Measurements from ENCODE around the gene CRAT. TPM values are rescaled to one million over a fixed set of nuclear protein-coding genes. Genes with fewer than 3 reads are reported as not detected.

Gene CRAT
- total RNA-seq, 1 experiment from 2014 or later = 47.9 TPM

DNA sequence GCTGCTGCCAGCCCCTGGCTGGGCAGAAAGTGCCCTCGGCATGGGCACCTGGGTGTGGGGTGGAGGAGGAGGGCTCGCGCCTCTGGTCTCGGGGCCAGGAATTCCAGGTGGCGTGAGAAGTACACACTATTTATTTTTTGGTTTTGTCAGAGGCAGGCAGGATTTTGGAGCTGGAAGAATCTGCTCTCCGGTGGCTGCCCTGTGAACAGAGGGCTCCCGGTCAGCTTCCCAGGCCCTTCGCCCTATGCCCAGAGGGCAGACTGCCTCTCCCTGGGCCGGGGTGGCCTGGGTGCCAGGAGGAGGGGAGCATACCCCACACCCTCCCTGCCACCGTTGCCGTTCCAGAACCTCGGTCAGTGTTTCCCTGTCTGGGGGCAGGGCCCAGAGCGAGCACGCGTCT, 21.3 kb downstream of the CRAT start:
- no peak for DNase-seq (ENCODE audit: low read depth)

DNA sequence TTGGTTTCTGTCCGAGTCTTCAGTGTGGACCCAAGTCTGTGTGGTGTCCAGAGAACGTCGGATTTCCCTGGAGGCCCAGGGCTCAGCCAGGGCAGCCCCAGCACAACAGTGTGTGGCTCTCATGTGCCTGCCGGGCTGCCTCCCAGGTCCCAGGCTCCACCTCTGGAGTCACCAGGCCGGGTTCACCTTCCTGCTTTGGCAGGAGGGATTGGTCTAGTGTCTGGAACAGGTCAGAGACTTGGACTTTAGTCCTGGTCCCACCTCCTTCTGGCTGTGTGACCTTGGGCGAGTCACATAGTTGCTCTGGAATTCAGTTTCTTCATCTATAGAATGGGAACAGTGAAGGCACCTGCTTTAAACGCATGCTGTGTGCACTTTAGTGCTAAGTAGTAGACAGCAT, 26.5 kb downstream of the CRAT start:
- DNase-seq (ENCODE audit: low read depth) = no peak

- peak; percentile 14 for DNase-seq (ENCODE audit: low read depth)
Observed at GRCh38 chr9:129081388-129081904, 29.1 kb downstream of the CRAT start.

- peak; percentile 99 for DNase-seq (ENCODE audit: low read depth)
Observed at GRCh38 chr9:129080601-129081387, 29.8 kb downstream of the CRAT start, which contains the start of gene DOLPP1. TSS of gene DOLPP1 (plus strand) at chr9:129081111. CDS start at chr9:129081132, 21 bp downstream.

- DNase-seq (ENCODE audit: low read depth) = no peak
Observed at GRCh38 chr9:129080298-129080600, 30.3 kb downstream of the CRAT start.

DNA sequence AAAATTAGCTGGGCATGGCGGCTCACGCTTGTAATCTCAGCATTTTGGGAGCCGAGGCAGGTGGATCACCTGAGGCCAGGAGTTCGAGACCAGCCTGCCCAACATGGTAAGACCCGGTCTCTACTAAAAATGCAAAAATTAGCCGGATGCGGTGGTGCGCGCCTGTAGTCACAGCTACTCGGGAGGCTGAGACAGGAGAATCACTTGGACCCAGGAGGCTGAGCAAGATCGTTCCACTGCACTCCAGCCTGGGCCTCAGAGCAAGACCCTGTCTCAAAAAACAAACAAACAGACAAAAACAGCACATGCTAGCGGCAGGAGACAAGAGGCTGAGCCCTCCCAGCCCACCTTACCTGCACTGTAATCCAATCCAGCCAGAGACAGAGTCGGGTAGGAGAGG, 30.8 kb downstream of the CRAT start:
- no peak for DNase-seq (ENCODE audit: low read depth)

- no peak for DNase-seq (ENCODE audit: low read depth)
Observed at GRCh38 chr9:129078691-129079503, 31.7 kb downstream of the CRAT start.

DNA sequence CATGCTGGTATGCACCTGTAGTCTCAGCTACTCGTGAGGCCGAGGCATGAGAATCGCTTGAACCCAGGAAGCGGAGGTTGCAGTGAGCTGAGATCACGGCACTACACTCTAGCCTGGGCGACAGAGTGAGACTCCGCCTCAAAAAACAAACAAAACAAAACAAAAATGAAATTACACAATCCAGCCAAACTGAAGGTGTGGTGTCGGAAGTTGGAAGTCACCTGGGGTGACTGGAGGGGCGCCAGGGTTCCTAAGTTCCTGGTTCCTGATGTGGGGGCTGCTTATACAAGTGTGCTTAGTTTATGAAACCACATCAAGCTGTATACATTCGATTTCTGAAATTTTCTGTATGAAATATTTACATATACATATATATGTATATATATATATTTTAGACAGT, 33.4 kb downstream of the CRAT start:
- DNase-seq (ENCODE audit: low read depth) = no peak

DNA sequence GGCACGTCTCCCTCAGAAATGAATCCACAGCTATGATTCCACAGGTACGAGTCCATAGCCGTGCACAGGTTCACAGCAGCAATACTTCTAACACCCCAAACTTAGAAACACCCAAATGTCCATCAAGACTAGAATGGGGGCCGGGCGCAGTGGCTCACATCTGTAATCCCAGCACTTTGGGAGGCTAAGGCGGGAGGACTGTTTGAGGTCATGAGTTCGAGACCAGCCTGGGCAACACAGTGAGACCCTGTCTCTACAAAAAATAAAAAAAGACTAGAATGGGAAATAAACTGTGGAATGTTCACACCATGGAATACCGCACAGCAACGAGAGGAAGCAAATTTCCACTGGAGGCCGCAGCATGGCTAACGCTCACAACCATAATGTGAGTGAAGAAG, 34.0 kb downstream of the CRAT start:
- DNase-seq (ENCODE audit: low read depth) = no peak

DNA sequence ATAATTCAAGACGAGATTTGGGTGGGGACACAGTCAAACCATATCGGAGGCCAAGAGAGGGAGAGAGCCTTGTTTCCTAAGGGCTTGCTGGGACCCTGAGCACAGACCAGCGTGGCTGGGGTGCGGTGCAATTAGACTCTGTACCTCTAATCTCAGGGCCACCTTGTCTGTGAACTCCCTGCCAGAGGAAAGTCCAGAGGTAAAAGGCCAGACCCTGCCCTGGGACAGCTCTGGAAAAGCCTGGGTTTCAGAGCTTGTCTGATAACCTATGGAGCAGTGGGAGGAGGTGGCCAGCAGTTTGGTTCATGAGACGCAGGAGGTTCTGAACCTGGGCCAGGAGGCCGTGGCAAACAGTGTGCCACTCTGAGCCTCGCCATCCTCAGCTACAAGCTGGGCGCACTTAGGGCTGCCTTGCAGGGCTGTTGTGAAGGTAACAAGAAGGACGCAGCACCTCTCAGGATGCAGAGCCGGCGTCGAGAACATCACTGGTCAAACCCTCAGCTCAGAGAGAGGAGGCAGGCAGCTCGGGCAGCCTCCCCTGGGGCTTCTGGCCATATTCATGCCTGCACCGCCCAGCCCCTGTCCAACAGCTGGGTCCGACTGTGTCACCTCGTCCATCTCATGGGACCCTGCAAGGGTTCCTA, 34.5 kb downstream of the CRAT start:
- DNase-seq (ENCODE audit: low read depth) = no peak

DNA sequence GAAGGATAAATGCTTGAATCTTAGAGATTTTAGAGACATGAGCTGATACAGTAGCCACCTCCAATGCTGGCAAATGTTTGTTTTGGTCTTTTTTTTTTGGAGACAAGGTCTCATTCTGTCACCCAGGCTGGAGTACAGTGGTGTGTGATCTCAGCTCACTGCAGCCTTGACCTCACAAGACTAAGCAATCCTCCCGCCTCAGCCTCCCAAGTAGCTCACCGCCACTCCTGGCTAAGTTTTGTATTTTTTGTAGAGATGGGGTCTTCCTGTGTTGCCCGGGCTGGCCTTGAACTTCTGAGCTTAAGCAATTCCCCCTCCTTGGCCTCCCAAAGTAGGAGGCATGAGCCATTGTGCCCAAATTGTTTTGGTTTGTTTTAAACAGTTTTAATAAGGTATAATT, 36.5 kb downstream of the CRAT start:
- DNase-seq (ENCODE audit: low read depth) = no peak

DNA sequence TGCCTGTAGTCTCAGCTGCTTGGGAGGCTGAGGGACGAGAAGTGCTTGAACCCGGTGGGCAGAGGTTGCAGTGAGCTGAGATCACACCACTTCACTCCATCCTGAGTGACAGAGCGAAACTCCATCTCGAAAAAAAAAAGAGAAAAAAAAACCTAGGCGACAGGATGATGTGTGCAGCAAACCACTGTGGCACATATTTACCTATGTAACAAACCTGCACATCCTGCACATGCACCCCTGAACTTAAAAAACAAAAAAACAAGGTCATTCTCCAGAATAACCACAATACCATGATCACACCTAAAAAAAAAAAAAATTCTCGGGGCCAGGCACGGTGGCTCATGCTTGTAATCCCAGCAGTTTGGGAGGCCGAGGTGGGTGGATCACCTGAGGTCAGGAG, 37.2 kb downstream of the CRAT start:
- DNase-seq (ENCODE audit: low read depth) = no peak

DNA sequence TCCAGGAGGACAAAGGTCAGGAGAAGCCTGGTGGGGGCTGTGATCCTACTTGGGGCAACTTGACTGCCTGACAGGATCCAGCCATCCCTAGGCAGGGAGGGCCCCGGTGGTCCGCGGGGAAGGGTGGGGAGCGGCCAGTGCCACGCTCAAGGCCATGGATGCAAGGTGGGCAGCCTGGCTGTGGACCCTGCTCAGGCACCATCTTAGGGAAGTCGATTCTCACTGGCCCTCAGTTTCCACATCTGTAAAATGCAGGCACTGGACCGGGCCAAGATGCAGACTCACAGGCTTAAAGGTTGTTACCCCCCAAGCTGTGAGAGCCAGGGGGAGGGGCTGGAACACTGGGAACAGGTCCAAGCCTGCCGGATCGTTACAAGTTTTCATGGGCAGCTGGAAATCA, 38.4 kb downstream of the CRAT start:
- DNase-seq (ENCODE audit: low read depth) = no peak

DNA sequence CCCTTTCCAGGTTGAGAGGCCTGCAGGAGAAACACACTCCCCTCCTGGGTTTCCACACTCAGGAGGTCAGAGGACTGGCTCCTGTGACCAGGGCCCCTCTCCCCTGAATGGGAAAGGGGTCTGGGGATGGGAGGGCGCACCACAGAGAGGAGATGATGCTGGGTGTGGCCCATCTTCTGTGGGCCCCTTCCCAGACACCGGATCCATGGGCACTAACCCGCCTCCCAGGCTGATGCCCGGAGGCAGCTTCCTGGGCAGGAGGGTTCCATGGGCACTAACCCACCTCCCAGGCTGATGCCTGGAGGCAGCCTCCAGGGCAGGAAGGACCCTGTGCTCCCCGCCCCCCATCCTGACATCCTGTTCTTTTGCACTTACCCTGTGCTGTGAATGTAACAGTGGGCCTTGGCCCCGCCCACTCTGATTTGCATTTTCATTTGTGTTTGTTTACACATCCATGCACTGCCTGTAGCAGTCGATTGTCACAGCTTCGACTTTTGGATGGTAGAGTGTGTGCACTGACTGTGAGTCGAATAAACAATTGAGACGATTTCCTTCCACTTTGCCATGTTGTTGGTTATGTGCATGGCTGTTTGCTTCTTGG, 39.0 kb downstream of the CRAT start:
- no peak for DNase-seq (ENCODE audit: low read depth)

DNA sequence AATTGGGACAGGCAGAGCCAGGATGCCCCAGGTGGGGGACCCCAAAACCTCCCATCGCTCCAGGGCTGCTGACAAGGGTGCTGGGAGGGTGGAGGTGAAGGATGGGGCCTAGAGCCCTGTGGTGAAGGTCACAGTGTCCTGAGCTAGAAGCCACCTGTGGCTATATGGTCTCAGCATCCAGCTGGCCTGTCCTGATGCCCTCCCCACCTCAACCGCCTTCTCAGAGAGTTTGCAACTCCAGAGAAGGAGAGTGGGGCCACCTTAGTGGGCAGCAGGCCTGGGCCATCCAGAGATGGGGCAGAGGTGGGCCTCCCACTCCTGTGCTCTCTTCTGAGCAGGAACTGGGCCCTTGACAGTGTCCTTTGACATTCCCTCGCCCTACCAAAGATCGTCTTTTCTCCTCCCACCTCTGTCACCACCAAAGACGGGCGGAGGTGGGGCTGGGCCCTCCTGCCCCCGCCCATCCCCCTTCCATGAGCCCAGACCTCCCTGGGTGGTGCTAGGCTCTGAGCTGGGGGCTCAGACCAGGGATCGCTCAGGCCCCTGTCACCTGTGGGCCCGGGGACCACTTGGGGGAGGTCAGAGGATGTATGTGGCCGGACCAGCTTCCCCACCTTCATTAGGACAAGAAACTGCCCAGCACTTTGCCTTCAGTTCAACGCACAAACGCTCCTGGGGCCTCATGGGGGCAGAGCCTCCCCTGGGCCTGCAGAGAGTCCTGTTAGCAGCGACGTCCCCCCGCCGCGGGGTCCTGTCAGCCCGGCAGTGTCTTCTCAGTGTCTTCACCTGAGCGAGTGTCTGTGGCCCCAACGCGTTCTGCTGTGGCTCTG, 39.7 kb downstream of the CRAT start:
- DNase-seq (ENCODE audit: low read depth) = no peak

- no peak for DNase-seq (ENCODE audit: low read depth)
Observed at GRCh38 chr9:129069862-129070641, 40.5 kb downstream of the CRAT start.

DNA sequence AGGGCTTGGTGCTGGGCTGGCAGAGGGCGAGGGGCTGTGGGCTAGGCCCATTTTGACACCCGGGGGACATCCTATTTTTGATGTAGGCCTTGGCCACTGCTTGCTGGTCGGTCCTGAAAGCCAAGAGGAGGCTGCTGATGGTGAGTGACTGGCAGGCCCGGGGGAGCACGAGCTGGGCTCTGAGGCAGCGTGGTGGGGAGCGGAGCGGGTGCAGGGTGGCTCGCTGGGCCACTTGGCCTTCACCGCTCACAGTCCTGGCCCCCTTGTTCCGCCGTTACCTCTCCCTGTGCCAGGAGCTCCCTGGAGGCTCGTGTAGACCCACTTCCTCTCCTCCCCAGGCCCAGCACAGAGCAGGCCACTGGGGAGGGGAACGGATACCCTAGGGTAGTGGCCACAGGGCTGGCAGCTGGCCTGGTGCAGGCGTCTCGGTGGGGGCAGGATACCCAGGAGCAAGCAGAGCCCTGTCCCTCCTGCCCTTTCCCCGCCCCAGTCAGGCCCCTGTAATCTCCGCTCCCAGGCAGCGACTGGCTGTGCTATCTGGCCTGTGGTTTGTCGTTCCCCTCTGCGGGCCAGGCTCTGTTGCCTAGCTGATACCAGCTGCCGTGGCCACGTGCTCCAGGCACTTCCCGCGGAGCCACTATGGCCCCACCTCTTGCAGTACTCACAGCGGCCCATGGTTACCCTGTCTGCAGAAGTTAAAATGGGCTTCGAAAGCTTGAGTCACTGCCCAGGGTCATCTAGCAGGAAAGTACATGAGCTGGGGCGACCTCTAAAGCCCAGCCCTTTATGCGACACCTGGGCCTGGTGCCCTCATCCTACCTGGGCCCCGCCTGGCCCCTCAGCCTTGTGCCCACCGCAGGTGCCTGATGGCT, 41.4 kb downstream of the CRAT start:
- peak; percentile 59 for DNase-seq (ENCODE audit: low read depth)

- no peak for DNase-seq (ENCODE audit: low read depth)
Observed at GRCh38 chr9:129068110-129068509, 42.5 kb downstream of the CRAT start.

DNA sequence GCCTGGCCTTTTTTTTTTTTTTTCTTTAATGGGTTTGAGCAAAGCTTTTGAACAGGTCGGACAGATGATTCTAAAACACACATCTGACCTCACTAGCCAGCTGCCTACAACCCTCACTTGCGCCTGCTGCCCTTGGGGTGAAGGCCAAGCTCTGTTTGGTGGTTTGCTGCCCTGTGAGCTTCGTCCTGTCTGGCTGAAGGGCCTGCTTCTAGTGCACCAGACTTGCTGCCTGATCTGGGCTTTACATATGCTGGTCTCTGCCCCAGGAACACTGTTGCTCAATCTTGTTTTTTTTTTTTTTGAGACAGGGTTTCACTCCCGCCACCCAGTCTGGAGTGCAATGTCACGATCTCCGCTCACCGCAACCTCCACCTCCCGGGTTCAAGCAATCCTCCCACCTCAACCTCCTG, 46.1 kb downstream of the CRAT start:
- DNase-seq (ENCODE audit: low read depth) = no peak
